D721Med (cell line): ENCODE data around the gene BCKDK.

Experiments used
- DNase-seq: peaks from one replicate; pipeline ENCODE4 v3.0.0; 2011; ENCODE audit warnings: low spot score; ENCODE audit not compliant: insufficient read length
- FAIRE-seq: peaks from 2 replicates; lab custom pipeline; 2011; peaks lifted over from hg19 to GRCh38; lab: Jason Lieb, UNC
- CTCF ChIP-seq: IDR thresholded peaks from 2 replicates; pipeline ENCODE4 v1.5.1; 2012; ENCODE audit warnings: mild to moderate bottlenecking, control low read depth; ENCODE audit not compliant: insufficient read depth; ENCODE audit errors: missing control alignments

Gene BCKDK

GRCh38 chr16:31076319-31076718 is 31.9 kb upstream of the BCKDK start:
- DNase-seq (no peak), FAIRE-seq (no peak)
- TF ChIP-seq CTCF = no peak

GRCh38 chr16:31077024-31077423 is 31.2 kb upstream of the BCKDK start:
- no peak for TF ChIP-seq CTCF
- DNase-seq (no peak), FAIRE-seq (no peak)

GRCh38 chr16:31077592-31078396 is 30.4 kb upstream of the BCKDK start:
- no peak for DNase-seq
- TF ChIP-seq CTCF = no peak
- FAIRE-seq = no peak

- DNase-seq (peak; percentile 11), FAIRE-seq (no peak)
- TF ChIP-seq CTCF = no peak
Measured at GRCh38 chr16:31078597-31079341, 29.4 kb upstream of the BCKDK start.

- no peak for FAIRE-seq
- peak; percentile 14 for DNase-seq
- no peak for TF ChIP-seq CTCF
Measured at GRCh38 chr16:31079342-31079944, 28.7 kb upstream of the BCKDK start.

GRCh38 chr16:31080035-31080629 is 28.1 kb upstream of the BCKDK start:
- TF ChIP-seq CTCF = no peak
- DNase-seq = no peak
- no peak for FAIRE-seq
